ENCODE results near the gene NAT14.
A peak's percentile ranks its signal among the peaks of the same experiment; 100 is the strongest.

The NAT14 gene

DNA sequence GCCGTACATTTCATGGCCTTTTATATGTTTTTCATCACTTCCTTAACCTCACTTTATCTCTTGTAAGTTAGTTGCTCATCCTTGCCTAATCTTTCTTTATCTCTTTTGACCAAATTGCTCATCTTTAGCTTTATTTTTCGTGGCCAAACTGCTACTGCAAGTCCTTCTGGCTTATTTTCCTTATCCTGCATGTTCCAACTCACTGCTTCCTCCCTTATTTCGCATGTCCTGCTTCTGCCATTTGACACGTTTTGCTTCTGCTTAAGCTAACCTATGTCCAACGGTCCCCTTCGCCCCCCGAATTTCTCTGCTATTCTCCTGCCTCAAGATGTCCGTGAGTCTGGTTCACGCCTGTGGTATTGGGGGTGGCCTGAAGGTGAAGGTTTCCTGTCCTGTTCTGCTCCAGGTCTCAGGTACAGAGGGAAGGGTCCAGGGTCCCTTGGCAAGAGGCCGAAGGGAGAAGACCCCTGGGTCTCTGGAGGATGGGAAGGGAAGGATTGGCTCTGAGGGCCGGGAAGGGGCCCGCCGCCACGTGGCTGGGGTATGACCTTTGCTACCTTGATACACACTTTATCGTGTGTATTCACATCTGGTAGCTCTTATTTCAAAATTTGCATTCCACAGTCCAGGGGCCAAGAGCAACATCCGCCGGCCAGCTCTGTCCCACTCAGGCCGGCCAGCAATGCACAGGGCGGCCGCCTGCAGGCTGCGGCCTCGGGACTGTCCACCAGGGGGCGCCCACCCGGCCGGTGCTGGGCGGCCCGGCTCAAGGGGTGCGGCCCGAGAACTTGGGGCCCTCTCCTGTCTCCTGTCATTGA is 17.5 kb upstream of the NAT14 start:
- DNase-seq (ENCODE audit: low read depth in 1 of 2, low spot score in 1 of 2): peak; percentile 55 to 62

GRCh38 chr19:55468054-55468393 is 17.0 kb upstream of the NAT14 start:
- DNase-seq (ENCODE audit: low read depth in 1 of 2, low spot score in 1 of 2): no peak

DNA sequence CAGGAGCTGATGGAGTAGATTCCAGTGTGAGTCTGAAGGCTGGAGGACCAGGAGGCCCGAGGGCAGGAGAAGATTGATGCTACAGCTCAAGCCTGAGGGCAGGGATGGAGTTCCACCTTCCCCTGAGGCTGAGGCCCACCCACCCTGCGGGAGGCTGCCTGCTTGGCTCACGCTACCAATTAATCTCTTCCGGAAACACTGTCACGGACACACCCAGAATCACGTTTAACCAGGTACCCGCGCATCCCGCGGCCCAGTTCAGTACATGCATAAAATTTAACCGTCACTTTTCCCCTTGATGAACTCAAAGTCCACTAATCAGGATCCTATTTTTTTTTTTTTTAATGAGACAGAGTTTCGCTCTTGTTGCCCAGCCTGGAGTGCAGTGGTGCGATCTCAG is 13.7 kb upstream of the NAT14 start:
- DNase-seq (ENCODE audit: low read depth in 1 of 2, low spot score in 1 of 2): no peak

DNA sequence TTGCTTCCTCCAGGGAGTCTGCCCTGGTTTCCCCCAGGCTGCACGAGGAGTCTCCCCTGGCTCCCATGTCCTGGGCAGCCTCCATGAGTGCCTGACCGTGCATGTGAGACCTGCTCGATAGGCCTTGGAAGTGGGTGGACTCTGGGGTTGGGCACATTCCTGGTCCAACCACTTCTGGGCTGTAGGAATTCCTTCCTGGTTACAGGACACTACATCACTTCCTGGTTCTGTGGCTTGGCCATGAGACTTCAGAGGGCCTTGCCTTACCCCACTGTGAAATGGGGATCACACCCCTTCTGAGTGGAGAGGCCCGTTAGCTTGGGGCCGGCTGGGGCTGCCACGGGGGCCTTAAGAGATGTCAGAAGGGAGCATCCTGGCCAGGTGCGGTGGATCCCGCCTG is 12.5 kb upstream of the NAT14 start:
- DNase-seq (ENCODE audit: low read depth in 1 of 2, low spot score in 1 of 2): no peak

DNA sequence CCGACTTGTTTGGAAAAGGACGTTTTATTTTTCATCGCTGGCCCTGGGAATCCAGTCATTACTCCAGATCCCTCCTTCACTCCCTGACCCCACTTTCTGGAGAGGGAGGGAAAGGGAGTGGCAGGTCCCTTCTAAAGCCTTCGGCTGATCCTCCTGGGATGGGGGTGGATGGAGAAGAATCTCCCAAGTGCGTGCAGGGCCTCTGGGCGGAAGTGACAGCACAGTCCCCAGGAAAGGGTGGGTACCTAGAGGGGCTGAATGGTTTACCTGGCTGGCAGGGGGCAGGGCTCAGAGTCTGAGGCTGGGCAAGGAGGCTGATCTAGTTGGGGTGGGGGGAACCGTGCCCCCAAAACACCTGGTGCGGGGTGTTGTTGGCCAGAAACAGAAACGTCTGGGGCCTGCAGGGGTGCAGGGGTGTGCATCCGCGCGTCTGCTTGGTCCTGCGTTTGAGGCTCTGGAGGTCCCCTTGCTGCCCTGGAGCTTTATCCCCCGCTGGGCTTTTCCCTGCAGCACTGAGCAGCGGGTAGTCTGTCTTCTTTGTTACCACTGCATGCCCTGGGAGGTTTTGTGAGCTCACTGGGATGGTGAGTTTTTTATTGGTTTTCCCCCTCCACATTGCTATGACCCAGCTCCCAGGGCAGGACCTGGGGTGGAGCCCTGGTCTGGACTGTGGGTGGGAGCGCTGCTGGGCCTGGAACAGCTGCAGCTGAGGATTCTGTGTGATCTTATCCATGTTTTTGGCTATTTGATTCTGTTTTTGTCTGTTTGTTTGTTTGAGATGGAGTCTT is 11.6 kb upstream of the NAT14 start:
- DNase-seq (ENCODE audit: low read depth in 1 of 2, low spot score in 1 of 2): no peak

- DNase-seq (ENCODE audit: low read depth in 1 of 2, low spot score in 1 of 2): no peak
These were observed 10.4 kb upstream of the NAT14 start for GRCh38 chr19:55474269-55475265.

DNA sequence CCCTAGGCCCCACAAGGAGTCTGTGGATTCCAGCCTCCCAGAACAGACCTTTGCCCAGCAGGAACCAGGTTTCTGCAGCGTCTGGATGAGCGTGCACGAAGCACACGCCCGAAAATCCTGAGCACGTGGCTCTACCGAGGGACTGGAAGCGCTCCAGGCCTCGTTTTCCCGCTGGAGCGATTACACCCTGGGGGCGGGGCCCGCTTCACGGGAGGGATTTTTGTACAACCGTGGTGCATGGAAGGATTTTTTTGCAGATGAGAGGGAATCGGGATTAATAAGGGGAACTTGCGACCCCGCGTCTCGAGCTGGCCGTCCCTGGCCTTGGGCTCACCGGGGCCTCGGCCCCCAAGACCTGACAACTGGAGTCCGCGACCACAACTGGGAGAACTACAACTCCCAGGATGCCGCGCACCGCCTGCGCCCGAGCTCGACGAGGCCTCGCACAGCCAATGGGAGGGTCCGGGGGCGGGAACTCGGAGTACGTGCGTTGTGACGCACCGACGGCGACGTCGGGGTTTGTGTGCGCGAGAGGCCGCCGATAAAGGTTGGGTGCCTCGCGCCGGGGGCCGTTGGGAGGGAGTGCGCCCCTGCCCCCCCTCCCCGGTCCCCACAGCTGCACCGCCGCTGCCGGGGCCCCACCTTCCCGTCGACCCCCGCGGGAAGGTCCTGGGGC is 8.8 kb upstream of the NAT14 start, which contains the start of gene ZNF628:
ZNF628 (plus strand) TSS at position 518 of the 676 bp plus-strand sequence. CDS start 3,294 bp downstream, outside the sequence.
- peak; percentile 96 to 97 for DNase-seq (ENCODE audit: low read depth in 1 of 2, low spot score in 1 of 2)

DNA sequence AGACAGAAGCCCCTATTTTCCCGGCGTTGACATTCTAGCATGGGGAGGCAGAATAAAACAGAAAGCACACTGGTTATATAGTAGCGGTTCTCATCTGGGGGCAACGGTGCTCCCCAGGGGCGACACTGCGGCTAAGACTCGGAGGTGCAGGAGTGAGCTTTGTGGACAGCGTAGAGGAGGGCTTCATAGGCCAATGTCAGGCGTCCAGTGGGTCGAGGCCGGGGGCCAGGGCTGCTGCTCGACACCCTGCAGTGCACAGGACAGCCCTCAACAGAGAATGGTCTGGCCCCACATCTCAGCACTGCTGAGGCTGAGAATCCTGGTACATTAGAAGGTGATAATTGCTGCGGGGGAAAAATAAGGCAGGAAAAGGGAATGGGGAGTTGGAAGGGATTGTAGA is 7.1 kb upstream of the NAT14 start:
- DNase-seq (ENCODE audit: low read depth in 1 of 2, low spot score in 1 of 2): no peak

DNA sequence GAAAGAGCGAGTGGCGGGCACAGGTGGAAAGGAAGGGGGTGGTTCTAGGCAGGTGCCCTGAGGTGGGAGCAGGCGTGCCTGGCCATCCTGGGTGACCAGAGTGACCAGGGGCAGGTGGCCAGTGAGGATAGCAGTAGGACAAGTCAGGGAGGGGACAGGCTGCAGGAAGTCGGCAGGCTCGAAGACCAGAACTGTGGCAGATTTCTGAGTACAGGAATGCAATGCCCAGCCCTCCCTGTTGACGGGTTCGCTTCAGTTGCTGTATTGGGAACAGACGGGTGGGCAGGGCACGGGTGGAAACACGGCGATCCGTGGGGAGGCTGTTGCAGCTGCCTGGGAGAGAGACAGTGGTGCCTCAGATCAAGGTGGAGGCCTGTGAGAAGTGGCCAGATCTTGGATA is 6.6 kb upstream of the NAT14 start:
- no peak for DNase-seq (ENCODE audit: low read depth in 1 of 2, low spot score in 1 of 2)

DNA sequence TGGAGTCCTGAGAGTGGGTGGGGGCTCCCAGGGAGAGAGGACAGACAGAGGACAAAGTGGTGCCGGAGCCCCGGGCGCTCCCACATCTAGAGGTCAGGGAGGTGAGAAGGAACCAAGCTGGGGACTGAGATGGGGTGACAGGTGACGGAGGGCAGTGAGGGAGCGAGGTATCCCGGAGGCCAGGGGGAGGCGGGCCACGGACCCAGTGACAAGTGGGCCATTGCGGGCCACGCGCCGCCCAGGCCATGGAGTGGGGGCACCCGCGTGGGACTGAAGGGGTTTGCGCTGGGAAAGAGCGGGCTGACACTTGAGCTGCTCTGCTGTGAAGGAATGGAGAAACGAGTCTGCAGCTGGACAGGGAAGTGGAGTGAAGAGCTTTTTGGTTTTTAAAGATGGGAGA is 5.9 kb upstream of the NAT14 start:
- DNase-seq (ENCODE audit: low read depth in 1 of 2, low spot score in 1 of 2): no peak

DNA sequence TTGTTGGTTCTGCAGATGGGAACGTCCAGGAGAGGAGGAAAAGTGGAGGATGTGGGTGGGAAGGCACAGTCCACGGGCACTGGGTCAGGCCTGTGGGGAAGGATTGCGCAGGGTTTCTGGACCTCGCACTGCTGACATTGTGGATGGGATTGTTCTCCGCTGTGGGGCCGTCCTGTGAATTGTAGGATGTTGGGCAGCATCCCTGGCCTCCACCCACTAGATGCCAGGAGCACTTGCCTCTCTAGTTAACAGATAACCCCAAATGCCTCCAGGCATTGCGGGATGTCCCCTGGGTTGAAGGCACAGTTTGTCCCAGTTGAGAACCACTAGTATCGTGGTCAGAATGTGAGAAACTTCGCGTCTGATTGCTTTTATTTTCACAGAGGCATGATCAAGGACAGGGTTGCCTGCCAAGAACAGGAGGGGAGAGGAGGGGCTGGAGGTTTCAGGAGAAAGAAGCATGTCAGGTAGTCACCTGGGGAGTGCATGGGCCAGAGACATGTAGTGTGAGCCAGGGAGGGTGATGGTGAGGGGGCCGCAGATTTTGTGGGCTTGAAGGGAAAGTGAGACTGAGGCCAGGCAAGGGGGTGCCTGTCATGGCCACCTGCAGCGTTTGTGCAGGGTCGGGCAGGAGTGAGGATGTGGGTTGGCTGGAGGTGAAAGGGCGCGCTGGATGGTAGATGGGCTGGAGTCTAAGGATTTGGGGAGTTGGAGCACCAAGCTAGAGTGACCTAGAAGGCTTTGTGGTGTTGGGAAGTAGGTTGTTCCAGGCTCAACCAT is 5.3 kb upstream of the NAT14 start:
- DNase-seq (ENCODE audit: low read depth in 1 of 2, low spot score in 1 of 2): no peak

- no peak for DNase-seq (ENCODE audit: low read depth in 1 of 2, low spot score in 1 of 2)
These were observed 3.7 kb upstream of the NAT14 start for GRCh38 chr19:55481148-55481793.

DNA sequence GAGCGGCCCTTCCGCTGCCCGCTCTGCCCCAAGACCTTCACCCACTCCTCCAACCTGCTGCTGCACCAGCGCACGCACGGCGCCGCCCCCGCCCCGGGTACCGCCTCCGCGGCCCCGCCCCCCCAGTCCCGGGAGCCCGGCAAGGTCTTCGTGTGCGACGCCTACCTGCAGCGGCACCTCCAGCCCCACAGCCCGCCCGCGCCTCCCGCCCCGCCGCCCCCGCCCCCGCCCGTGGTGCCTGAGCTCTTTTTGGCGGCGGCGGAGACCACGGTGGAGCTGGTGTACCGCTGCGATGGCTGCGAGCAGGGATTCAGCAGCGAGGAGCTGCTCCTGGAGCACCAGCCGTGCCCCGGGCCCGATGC is 3.2 kb upstream of the NAT14 start:
- no peak for DNase-seq (ENCODE audit: low read depth in 1 of 2, low spot score in 1 of 2)

GRCh38 chr19:55482156-55482961 is 2.6 kb upstream of the NAT14 start:
- no peak for DNase-seq (ENCODE audit: low read depth in 1 of 2, low spot score in 1 of 2)

DNA sequence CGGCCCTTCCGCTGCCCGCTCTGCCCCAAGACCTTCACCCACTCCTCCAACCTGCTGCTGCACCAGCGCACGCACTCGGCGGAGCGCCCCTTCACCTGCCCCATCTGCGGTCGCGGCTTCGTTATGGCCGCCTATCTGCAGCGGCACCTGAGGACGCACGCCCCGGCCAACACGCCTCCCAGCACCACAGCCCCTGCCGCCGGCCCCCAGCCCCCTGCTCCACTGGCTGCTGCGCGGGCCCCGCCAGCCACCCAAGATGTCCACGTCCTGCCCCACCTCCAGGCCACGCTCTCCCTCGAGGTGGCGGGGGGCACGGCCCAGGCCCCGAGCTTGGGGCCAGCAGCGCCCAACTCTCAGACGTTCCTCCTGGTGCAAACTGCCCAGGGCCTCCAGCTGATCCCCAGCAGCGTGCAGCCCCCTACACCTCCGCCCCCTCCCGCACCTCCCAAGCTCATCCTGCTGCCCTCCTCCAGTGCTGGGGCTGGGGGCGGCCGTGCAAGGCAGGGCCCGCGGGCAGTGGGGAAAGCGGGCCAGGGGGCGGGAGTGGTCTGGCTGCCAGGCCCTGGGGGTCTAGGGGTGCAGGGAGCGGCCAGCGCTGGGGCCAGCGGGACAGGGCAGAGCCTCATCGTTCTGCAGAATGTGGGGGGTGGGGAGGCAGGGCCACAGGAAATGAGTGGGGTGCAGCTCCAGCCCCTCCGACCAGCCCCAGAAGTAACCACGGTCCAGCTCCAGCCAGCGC is 1.9 kb upstream of the NAT14 start:
- no peak for DNase-seq (ENCODE audit: low read depth in 1 of 2, low spot score in 1 of 2)

- DNase-seq (ENCODE audit: low read depth in 1 of 2, low spot score in 1 of 2): no peak
These were observed 1.0 kb upstream of the NAT14 start for GRCh38 chr19:55483706-55484592.

DNA sequence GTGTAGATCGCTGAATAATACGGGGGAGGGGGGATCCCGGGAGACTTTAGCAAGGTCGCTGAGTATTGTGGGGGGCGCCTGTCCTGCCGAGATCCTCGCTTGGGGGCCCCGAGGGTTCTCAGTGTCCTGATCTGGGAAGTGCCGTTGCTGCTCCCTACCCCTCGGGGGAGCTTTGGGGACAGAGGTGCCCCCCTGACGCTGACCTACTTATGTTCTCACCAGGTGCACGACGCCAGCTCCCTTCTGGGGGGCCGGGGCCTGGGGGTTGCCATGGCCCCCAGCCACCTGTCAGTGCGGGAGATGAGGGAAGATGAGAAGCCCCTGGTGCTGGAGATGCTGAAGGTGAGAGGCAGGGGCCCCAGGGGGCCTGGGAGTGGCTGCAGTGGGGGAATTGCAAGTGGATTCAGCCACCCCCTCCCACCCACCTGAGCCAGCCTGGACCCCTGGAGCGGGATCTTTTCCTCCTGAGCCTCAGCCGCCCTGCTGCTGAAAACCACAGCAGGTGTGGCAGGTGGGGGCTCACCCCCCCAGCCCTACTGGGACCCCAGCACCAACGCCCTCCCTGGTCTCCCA is 537 bp downstream of the NAT14 start:
- DNase-seq (ENCODE audit: low read depth in 1 of 2, low spot score in 1 of 2): no peak

All from activated T-helper 1 cell treated with anti-CD3 and anti-CD28 coated beads, Interleukin-2, amount 50 U/mL, for 16 hours (primary cell).